HepG2 (cell line): ENCODE measurements around the gene TDRD1.

Experiments
- HMG20B ChIP-seq: conservative IDR thresholded peaks from 2 replicates; pipeline ENCODE4 v1.6.1; 2016; ENCODE audit warnings: missing genetic modification reagents, missing compliant biosample characterization
- HNF4G ChIP-seq, 2 experiments: sonication (generic) in 1 of 2; formaldehyde crosslinking in 1 of 2; IDR thresholded peaks; 2 replicates each; pipeline versions ENCODE4 v1.4.0 to v1.6.1; 2011 to 2020; ENCODE audit warnings: borderline replicate concordance in 2 of 2, low read depth in 2 of 2, mild to moderate bottlenecking in 2 of 2, low read length in 1 of 2, missing genetic modification reagents in 1 of 2, moderate library complexity in 1 of 2
- IKZF4 ChIP-seq: sonication (generic); formaldehyde crosslinking; IDR thresholded peaks from 2 replicates; pipeline ENCODE4 v1.5.1; 2020; ENCODE audit warnings: borderline replicate concordance, mild to moderate bottlenecking, low read depth, missing genetic modification reagents; ENCODE audit errors: not compliant biosample characterization
- JUND ChIP-seq: sonication (generic); formaldehyde crosslinking; IDR thresholded peaks from 2 replicates; pipeline ENCODE4 v1.8.0; 2022; ENCODE audit warnings: mild to moderate bottlenecking, missing genetic modification reagents
- KLF9 ChIP-seq: IDR thresholded peaks from 2 replicates; pipeline ENCODE4 v1.6.1; 2016; ENCODE audit warnings: low read depth
- MAFK ChIP-seq, 2 experiments: IDR thresholded peaks in 1 of 2; conservative IDR thresholded peaks in 1 of 2; 2 replicates each; pipeline ENCODE4 v1.6.1; 2011; ENCODE audit warnings: improper control_type of control experiment in 2 of 2, low read length in 2 of 2
- PHF8 ChIP-seq: sonication (generic); formaldehyde crosslinking; IDR thresholded peaks from 2 replicates; pipeline ENCODE4 v1.5.0; 2020; ENCODE audit warnings: missing genetic modification reagents
- WIZ ChIP-seq: sonication (generic); formaldehyde crosslinking; IDR thresholded peaks from 2 replicates; pipeline ENCODE4 v1.5.1; 2020; ENCODE audit warnings: mild to moderate bottlenecking, missing genetic modification reagents
- ZNF143 ChIP-seq: sonication (generic); formaldehyde crosslinking; IDR thresholded peaks from 2 replicates; pipeline ENCODE4 v1.4.0; 2020; ENCODE audit warnings: missing genetic modification reagents
- TF ChIP-seq, protein P1 (sequence below), 2 experiments: sonication (generic) in 1 of 2; formaldehyde crosslinking in 1 of 2; IDR thresholded peaks; 2 replicates each; pipeline versions ENCODE4 v1.4.0 to v1.6.1; 2018 to 2020; ENCODE audit warnings: missing genetic modification reagents in 2 of 2, borderline replicate concordance in 1 of 2, low read depth in 1 of 2, mild to moderate bottlenecking in 1 of 2, missing biosample characterization in 1 of 2

DNA sequence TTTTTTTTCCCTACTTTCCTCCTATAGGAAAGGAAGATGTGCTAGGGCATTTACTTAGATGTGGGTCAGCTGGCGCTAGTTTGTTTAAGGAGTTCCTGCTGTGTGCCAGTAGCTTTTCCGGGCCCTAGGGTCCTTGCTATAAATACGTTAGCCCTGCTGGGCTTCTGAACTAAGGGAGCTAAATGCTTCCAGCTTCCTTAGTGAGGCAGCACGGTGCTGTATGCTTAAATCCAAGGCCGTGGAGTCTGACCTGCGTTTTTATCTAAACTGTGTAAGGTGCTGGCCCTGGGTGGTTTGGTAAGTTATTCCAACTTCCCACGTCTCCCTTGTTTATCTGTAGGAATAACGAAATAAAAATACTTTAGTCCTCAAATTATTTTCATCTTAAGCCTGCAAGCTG, 594 bp downstream of the TDRD1 start:
- no peak for TF ChIP-seq HMG20B (CRISPR knock-in tag)
- no peak for TF ChIP-seq JUND (CRISPR knock-in tag)
- TF ChIP-seq ZNF143 (CRISPR knock-in tag), result no peak
- no peak for TF ChIP-seq WIZ (CRISPR knock-in tag)
- TF ChIP-seq, protein P1, sequence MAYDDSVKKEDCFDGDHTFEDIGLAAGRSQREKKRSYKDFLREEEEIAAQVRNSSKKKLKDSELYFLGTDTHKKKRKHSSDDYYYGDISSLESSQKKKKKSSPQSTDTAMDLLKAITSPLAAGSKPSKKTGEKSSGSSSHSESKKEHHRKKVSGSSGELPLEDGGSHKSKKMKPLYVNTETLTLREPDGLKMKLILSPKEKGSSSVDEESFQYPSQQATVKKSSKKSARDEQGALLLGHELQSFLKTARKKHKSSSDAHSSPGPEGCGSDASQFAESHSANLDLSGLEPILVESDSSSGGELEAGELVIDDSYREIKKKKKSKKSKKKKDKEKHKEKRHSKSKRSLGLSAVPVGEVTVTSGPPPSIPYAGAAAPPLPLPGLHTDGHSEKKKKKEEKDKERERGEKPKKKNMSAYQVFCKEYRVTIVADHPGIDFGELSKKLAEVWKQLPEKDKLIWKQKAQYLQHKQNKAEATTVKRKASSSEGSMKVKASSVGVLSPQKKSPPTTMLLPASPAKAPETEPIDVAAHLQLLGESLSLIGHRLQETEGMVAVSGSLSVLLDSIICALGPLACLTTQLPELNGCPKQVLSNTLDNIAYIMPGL (CRISPR knock-in tag; IDR thresholded peaks at IDR 0.05; ENCODE audit: borderline replicate concordance in 1 of 2, low read depth in 1 of 2), result no peak
- TF ChIP-seq KLF9, result no peak
- TF ChIP-seq IKZF4, result no peak
- no peak for TF ChIP-seq PHF8 (CRISPR knock-in tag)
- no peak for TF ChIP-seq MAFK (conservative IDR thresholded peaks at IDR 0.05 in 1 of 2, IDR thresholded peaks at IDR 0.05 in 1 of 2; ENCODE audit: low read length in 2 of 2)
- TF ChIP-seq HNF4G (IDR thresholded peaks at IDR 0.05; ENCODE audit: borderline replicate concordance, low read depth, low read length), result no peak
- no peak for TF ChIP-seq HNF4G (CRISPR knock-in tag; IDR thresholded peaks at IDR 0.05; ENCODE audit: borderline replicate concordance, low read depth)
